Cardiac fibroblast (primary cell): ENCODE measurements around the gene NUP98.

Source experiments
- DNase-seq, 2 donors: peaks; one replicate each; pipeline versions ENCODE4 v3.0.0 to v3.0.0-alpha.2; 2010; ENCODE audit warnings: low read depth in 2 of 2
- H3K4me3 ChIP-seq, 2 donors: replicated peaks in 1 of 2; 1 replicate in 1 of 2; 2 replicates in 1 of 2; pipeline ENCODE4 v1.5.1; 2011; ENCODE audit warnings: low read depth in 2 of 2, low read length in 2 of 2, mild to moderate bottlenecking in 2 of 2, moderate library complexity in 1 of 2
- TF ChIP-seq, protein P1 (sequence below): IDR thresholded peaks from one replicate; pipeline ENCODE4 v1.5.1; 2011; ENCODE audit warnings: low read depth, mild to moderate bottlenecking, low read length, inconsistent platforms

Gene NUP98

DNA sequence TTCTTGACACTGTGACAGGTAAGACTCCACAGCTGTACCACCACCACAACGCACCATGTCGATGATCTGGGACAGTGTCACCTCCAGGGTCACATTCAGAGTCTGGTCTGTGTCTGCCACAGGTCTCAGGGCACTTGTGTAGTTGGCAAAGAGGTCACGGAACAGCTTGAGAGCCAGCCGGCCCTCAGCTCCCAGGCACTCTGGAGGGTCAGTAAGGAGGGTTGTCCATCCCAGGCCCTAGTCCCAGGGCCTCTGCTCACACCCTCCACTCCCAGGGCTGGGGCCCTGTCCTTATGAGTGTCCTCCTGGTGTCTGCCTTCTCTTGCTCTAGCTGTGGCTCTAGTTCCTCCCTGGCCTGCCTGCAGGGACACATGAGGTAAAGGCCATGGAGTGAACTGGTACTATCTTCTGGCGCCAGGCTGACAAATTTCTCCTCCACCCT is 127.6 kb downstream of the NUP98 start:
- TF ChIP-seq, protein P1, sequence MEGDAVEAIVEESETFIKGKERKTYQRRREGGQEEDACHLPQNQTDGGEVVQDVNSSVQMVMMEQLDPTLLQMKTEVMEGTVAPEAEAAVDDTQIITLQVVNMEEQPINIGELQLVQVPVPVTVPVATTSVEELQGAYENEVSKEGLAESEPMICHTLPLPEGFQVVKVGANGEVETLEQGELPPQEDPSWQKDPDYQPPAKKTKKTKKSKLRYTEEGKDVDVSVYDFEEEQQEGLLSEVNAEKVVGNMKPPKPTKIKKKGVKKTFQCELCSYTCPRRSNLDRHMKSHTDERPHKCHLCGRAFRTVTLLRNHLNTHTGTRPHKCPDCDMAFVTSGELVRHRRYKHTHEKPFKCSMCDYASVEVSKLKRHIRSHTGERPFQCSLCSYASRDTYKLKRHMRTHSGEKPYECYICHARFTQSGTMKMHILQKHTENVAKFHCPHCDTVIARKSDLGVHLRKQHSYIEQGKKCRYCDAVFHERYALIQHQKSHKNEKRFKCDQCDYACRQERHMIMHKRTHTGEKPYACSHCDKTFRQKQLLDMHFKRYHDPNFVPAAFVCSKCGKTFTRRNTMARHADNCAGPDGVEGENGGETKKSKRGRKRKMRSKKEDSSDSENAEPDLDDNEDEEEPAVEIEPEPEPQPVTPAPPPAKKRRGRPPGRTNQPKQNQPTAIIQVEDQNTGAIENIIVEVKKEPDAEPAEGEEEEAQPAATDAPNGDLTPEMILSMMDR: no peak
- DNase-seq: no peak
- H3K4me3 ChIP-seq: no peak overlapping the region

DNA sequence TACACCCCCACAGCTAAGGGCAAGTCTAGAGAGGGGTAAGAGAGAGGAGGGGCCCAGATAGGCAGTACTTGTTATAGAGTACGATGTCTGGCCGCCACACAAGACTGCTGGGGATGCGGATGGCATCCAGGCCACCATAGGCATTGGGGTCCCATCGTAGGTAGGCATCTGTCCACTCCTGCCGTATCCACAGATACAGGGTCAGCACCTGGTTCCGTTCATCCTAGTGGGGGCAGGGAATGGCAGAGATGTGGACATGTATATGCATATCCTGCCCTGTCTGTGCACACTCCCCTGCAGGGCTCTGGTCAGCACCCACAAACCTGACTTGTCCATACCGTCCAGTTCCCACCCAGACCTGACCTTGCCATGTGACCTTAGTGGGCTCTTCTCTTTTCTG is 128.2 kb downstream of the NUP98 start:
- DNase-seq: no peak
- no peak overlapping the region for H3K4me3 ChIP-seq
- TF ChIP-seq, protein P1: no peak

DNA sequence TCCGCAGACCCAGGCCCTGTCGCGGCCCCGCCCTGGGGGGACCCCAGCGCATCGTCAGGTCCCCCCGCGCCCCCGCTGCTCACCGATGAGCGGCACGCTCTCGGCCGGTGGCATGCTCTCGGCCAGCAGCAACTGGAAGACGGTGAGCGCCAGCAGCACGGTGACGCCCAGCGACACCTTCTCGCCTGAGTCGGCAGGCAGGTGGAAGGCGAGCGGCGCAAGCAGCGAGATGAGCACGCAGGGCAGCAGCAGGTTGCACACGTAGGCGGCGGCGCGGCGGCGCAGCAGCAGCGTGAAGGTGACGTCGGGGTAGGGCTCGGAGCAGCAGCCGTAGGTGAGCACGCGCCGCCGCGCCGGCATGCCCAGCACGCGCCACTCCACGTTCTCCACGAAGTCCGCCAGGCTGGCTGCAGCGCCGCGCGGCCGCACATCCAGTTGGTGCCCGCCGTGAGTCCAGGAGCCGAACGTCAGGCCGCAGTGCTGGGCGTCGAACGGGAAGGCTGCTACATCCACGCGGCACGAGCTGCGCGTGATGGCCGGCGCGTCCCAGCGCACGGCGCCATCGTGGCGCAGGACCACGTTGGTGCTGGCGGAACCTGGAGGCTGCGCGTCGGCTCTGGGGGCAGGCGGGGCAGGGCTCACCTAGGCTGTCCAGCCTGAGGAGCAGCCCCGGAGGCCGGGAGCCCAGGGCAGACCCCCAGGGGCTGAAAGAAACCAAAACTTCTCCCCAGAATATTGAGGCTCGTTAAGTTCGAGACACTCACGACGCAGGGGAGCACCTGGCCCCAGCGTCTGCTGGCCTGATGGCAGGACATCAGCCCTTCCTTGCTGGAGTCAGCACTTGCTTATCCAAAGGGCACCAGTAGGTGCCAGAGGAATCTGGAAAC is 130.0 kb downstream of the NUP98 start:
- no peak for DNase-seq
- no peak overlapping the region for H3K4me3 ChIP-seq
- TF ChIP-seq, protein P1: no peak

DNA sequence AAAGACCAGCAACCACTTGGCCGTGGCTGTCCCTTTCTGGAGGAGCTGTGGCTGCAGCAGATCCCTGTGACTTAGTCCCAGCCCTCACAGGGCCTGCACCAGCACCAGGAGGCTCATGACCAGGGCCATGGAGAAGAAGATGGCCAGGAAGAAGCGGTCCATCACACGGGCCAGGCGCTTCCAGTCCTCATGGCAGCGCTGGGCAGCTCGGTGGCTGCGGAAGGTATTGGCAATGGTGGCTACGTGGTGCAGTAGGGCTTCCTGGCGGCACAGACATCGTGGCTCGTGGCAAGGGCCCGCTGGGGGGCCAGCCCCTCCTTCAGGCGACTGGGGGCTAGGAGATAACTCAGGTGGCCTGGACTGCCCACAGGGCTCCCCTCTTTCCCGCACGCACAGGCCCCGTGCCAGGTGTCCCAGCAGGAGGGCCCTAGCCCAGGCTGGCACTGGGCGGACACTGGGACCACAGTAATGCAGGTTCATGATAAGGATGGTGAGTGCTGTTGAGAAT is 131.3 kb downstream of the NUP98 start:
- TF ChIP-seq, protein P1: no peak
- no peak overlapping the region for H3K4me3 ChIP-seq
- no peak for DNase-seq

DNA sequence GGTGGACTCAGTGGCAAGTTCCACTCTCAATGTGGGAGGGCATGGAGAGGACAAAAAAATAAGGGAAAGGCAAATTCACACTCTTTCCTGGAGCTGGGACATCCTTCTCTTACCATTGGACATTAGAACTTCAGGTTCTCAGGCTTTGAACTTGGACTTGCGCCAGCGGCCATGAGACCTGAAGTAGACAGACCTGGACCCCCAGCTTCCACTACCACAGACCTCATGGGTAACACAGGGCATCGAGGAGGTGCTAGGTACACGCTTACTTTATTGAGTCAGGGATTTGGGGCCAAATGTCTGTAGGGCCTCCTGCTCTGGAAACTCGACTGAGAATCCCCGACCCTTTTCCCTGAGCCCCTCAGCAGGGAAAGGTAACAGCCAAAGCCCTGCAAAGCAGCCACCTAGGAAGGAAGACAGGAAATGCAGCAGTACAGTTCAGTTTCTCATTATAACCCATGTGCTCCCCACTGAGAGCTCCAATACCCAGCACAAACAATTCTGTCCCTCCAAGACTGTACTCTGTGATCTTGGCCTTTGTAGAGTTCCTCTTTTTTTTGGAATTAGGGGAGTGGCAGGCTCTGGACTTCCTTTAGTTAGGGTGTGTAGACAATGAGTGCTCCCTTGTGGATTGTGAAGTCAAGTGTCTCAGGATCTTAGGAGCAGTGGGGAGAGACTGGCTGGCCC is 131.9 kb downstream of the NUP98 start:
- no peak overlapping the region for H3K4me3 ChIP-seq
- no peak for DNase-seq
- TF ChIP-seq, protein P1: no peak

DNA sequence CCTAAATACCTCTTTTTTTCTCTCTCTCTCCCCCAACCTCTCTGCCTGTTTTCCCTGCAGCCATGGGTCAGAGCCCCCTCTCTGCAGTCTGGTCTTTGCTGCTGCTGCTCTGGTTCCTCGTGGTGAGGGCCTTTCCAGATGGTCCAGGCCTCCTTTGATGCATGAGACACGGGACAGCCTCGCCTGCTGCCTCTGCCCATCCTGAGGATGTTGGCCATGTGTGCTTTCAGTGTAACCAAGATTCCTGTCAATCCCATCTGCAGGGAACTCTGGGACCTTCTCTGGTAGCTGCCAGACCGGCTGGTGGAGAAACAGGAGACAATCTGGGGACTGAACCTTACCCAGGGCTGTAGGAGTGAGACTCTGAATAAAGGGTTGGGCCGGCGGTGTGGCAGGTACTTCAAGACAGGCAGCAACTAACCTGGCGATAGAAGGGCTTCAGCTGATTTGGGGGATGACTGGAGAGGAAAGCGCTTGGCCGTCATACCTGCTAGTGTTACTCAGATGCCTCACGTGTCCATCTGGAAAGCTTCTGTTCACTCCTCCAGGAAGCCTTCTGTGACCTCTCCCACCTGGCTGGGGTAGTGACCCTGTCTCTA is 133.2 kb downstream of the NUP98 start:
- TF ChIP-seq, protein P1: no peak
- H3K4me3 ChIP-seq: no peak overlapping the region
- DNase-seq: no peak
